T47D (cell line): Measurements from ENCODE around the gene LMAN2.

Source experiments
- DNase-seq, 2 experiments: peaks; one replicate each; pipeline versions ENCODE4 v3.0.0 to v3.0.0-alpha.2; 2011 to 2012; ENCODE audit warnings: low read depth in 1 of 2, low spot score in 1 of 2
- JUND ChIP-seq: IDR thresholded peaks from 2 replicates; pipeline ENCODE4 v1.6.1; 2012; ENCODE audit warnings: low read depth
- in situ Hi-C: cut with HindIII; loops from 2 replicates; pipeline ENCODE4 v1.10.0; 2016; ENCODE audit warnings: low sequenced_read_pairs, low pct_unique_long_range_greater_than_20kb

Gene LMAN2

GRCh38 chr5:177314376-177315342 is 36.8 kb downstream of the LMAN2 start:
- no peak for DNase-seq
- TF ChIP-seq JUND = no peak
- in situ Hi-C loops = no loop called here

GRCh38 chr5:177313561-177314259 is 37.8 kb downstream of the LMAN2 start:
- DNase-seq = no peak
- in situ Hi-C loops = no loop called here
- TF ChIP-seq JUND = no peak

- peak in 1 of 2 experiments; percentile 61 for DNase-seq
- TF ChIP-seq JUND = no peak
- in situ Hi-C loops = no loop called here
Observed at GRCh38 chr5:177312649-177313181, 38.8 kb downstream of the LMAN2 start.

- DNase-seq = peak; percentile 96 to 98
- in situ Hi-C loops = no loop called here
Observed at GRCh38 chr5:177311723-177312648, 39.5 kb downstream of the LMAN2 start, which contains the start of gene MXD3. MXD3 (minus strand) TSS chr5:177311898; CDS start chr5:177311830, 68 bp downstream.

GRCh38 chr5:177311392-177311722 is 40.1 kb downstream of the LMAN2 start:
- no peak for TF ChIP-seq JUND
- peak in 1 of 2 experiments; percentile 45 for DNase-seq
- in situ Hi-C loops = no loop called here

More at GRCh38 chr5:177311723-177312648, 39.5 kb downstream of the LMAN2 start, which contains the start of gene MXD3:
- no peak for TF ChIP-seq JUND

GRCh38 chr5:177310757-177311391 is 40.6 kb downstream of the LMAN2 start:
- peak in 1 of 2 experiments; percentile 39 for DNase-seq
- in situ Hi-C loops = no loop called here
- no peak for TF ChIP-seq JUND

- no peak for DNase-seq
- no peak for TF ChIP-seq JUND
- in situ Hi-C loops = no loop called here
Observed at GRCh38 chr5:177310332-177310731, 41.1 kb downstream of the LMAN2 start.

- peak; percentile 63 to 84 for DNase-seq
- in situ Hi-C loops = no loop called here
- no peak for TF ChIP-seq JUND
Observed at GRCh38 chr5:177309351-177310191, 41.9 kb downstream of the LMAN2 start.

- in situ Hi-C loops = no loop called here
- TF ChIP-seq JUND = no peak
- DNase-seq = no peak
Observed at GRCh38 chr5:177308740-177309139, 42.7 kb downstream of the LMAN2 start.

- TF ChIP-seq JUND = no peak
- DNase-seq = no peak
- in situ Hi-C loops = no loop called here
Observed at GRCh38 chr5:177307544-177308363, 43.7 kb downstream of the LMAN2 start.
